Activated naive CD4-positive, alpha-beta T cell treated with anti-CD3 and anti-CD28 coated beads for 36 hours (primary cell): ENCODE measurements around the gene TAS2R60. TPM values are rescaled to one million over a fixed set of nuclear protein-coding genes. Genes with fewer than 3 reads are reported as not detected.

Experiments used
- CTCF ChIA-PET: fragments of 350-600 bp; sonication (Branson Sonifier 250); formaldehyde crosslinking; loops from one replicate; lab custom pipeline; 2021; ENCODE audit warnings: antibody characterized with exemption; lab: Charles Lee
- DNase-seq: peaks from one replicate; pipeline ENCODE4 v3.0.0-alpha.2; 2020
- H3K27ac Mint-ChIP-seq: one replicate; pipeline ENCODE4 v1.8.0; 2021; ENCODE audit warnings: mild to moderate bottlenecking, mixed read lengths
- H3K27me3 Mint-ChIP-seq: one replicate; pipeline ENCODE4 v1.8.0; 2021; ENCODE audit warnings: low read depth, mixed read lengths
- H3K36me3 Mint-ChIP-seq: one replicate; pipeline ENCODE4 v1.8.0; 2021; ENCODE audit warnings: low read depth, mixed read lengths
- H3K4me1 Mint-ChIP-seq: one replicate; pipeline ENCODE4 v1.8.0; 2021; ENCODE audit warnings: low read depth, mixed read lengths
- H3K4me3 Mint-ChIP-seq: one replicate; pipeline ENCODE4 v1.8.0; 2021; ENCODE audit warnings: mild to moderate bottlenecking, moderate library complexity, mixed read lengths
- H3K9me3 Mint-ChIP-seq: one replicate; pipeline ENCODE4 v1.8.0; 2021; ENCODE audit warnings: mixed read lengths
- intact Hi-C: fragments of 100-400 bp; cut with micrococcal nuclease; formaldehyde crosslinking; loops from one replicate; pipeline ENCODE4 v1.15.1; 2023
- total RNA-seq, 2 experiments: library from RNA; stranded (reverse); gene quantifications; one replicate each; pipeline ENCODE4 v1.2.3, GENCODE V29; 2021

Gene TAS2R60
- total RNA-seq, 2 experiments from 2014 or later, result not detected

DNA sequence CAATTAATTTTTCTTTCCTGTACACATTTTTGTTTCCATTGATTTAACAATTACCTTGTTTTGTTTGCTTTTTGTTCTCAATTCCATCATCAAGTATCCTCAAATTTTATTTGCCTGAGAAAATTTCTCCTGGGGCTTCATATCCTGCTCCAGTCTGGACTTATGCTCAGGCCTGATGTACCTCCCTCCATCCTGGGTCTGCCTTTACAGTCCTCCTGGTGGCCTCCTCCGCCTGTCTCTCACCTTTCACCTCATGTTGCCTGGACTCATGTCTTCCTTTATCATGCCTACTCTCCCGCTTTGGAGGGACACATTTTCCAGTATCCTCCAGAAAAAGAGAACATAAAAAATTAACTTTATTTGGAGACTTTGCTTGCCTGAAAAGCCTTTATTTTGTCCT, 12.1 kb upstream of the TAS2R60 start:
- DNase-seq, result no peak
- intact Hi-C loops, result no loop called here
- no peak overlapping the region for H3K27ac Mint-ChIP-seq
- no peaks in the 10 kb centered on the region for H3K36me3 Mint-ChIP-seq
- H3K9me3 Mint-ChIP-seq, result no peaks in the 10 kb centered on the region
- H3K4me1 Mint-ChIP-seq, result peaks cover 11% of the 10 kb centered on the region
- H3K4me3 Mint-ChIP-seq, result no peak overlapping the region
- CTCF ChIA-PET, result no interaction called here
- no peaks in the 10 kb centered on the region for H3K27me3 Mint-ChIP-seq

DNA sequence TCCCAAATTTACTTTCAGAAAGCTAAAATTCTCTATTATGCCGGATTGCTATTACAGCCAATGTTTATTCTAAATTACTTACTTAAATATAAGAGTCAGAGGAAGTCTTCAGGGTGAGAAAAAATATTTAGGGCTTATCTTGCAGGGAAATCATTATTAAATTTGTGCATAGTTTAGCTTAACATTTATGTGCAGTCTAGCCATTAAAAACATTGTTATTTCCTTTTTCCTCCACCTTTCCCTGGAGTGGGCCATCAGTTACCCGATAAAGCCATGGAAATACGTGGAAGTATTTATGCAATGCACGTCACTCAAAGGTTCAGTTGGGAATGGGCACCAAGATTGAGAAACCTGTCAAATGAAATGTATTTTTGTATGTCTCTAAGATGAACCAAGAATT, 9.5 kb upstream of the TAS2R60 start:
- Mint-ChIP-seq H3K4me1 (peaks cover 26% of the 10 kb centered on the region), H3K27ac (no peak overlapping the region), H3K36me3 (no peaks in the 10 kb centered on the region), H3K9me3 (no peaks in the 10 kb centered on the region), H3K27me3 (no peaks in the 10 kb centered on the region), H3K4me3 (no peak overlapping the region)
- no peak for DNase-seq
- CTCF ChIA-PET, result interaction anchor here (0.8 to 1.4 kb wide), 2 partner anchors 17 to 18 kb away, joined by 3 to 4 read pairs; no protein-coding TSS in a partner anchor
- intact Hi-C loops, result no loop called here

DNA sequence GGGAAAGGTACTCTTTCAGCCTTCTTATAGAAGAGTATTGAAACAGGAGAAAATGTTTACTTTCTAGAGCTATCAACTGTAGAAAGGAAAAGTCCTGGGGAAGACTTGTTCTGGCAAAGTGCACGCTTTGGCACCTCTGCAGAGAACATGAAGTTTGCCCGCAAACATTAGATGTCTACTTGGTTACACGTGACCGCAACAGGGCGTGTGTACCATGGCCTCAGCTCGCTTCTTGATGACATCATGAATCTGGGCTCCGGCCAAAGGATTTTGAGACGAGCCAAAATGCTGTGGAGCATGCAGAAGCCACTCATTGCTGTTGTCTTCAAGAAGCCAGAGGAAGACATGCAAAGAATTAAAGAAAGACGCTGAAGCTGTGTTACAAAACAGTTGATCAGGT, 8.6 kb upstream of the TAS2R60 start:
- CTCF ChIA-PET, result interaction anchor here (0.9 to 1.4 kb wide), 2 partner anchors 17 to 52 kb away, joined by 4 read pairs; no protein-coding TSS in a partner anchor
- Mint-ChIP-seq H3K27ac (no peak overlapping the region), H3K4me1 (peaks cover 28% of the 10 kb centered on the region), H3K9me3 (no peaks in the 10 kb centered on the region), H3K36me3 (no peaks in the 10 kb centered on the region), H3K27me3 (no peaks in the 10 kb centered on the region), H3K4me3 (no peak overlapping the region)
- intact Hi-C loops, result no loop called here
- DNase-seq, result no peak

DNA sequence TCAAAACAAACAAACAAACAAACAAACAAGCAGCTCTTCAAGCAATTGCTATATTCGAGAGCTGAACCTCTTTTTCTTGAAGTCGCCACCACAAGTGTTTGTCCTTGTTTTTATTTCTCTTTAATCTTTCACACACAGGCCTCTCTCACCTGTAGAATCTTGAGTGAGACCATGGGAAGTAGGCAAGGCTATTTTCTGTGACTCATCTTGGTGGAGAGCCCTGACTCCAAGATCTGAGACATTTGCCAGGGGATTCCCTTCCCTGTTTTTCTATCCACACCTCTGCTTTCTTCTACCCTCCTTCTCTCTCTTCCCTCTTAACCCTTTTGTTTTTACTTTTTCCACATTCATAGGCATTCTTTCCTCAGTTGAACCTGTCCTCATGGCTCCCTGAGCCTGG, 8.0 kb upstream of the TAS2R60 start:
- intact Hi-C loops, result no loop called here
- Mint-ChIP-seq H3K4me1 (peaks cover 31% of the 10 kb centered on the region), H3K27me3 (no peaks in the 10 kb centered on the region), H3K4me3 (no peak overlapping the region), H3K36me3 (no peaks in the 10 kb centered on the region), H3K9me3 (no peaks in the 10 kb centered on the region), H3K27ac (no peak overlapping the region)
- CTCF ChIA-PET, result interaction anchor here (0.9 kb wide), 1 partner anchor 52 kb away, joined by 4 read pairs; no protein-coding TSS in a partner anchor
- DNase-seq, result no peak

DNA sequence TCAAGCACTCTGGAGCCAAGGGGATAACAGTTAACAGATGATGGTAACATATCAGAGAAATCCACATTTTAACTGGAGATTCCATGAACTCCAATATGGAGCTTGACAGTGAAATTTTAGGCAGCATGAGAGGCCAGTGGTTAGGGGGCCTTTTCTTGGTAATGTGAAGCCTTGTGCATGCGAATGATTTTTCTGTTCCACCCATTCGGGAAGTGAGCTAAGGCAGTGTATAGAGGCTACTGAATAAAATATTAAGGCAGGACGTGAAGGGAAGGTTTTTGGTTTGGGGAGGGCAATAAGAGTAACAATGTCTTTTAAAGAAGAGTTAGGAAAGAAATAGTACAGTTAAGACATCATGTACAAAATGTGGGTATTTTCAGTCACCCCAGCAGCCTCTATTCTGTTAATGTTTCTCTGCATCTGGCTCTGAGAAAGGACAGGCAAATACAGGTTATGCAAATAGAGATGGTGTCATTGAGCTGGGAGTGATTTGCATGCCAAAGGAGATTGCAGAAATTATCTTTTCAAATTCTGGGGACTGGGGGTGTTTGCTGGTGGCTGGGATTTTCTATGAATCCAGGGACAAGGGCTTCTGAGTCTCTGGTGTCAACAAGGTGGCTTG, 6.8 kb upstream of the TAS2R60 start:
- no peak overlapping the region for H3K4me3 Mint-ChIP-seq
- H3K27ac Mint-ChIP-seq, result no peak overlapping the region
- H3K27me3 Mint-ChIP-seq, result no peaks in the 10 kb centered on the region
- no peaks in the 10 kb centered on the region for H3K9me3 Mint-ChIP-seq
- CTCF ChIA-PET, result interaction anchor here (1.5 kb wide), 1 partner anchor 21 kb away, joined by 3 read pairs; no protein-coding TSS in a partner anchor
- peaks cover 29% of the 10 kb centered on the region for H3K4me1 Mint-ChIP-seq
- no peaks in the 10 kb centered on the region for H3K36me3 Mint-ChIP-seq
- DNase-seq, result no peak
- intact Hi-C loops, result no loop called here

DNA sequence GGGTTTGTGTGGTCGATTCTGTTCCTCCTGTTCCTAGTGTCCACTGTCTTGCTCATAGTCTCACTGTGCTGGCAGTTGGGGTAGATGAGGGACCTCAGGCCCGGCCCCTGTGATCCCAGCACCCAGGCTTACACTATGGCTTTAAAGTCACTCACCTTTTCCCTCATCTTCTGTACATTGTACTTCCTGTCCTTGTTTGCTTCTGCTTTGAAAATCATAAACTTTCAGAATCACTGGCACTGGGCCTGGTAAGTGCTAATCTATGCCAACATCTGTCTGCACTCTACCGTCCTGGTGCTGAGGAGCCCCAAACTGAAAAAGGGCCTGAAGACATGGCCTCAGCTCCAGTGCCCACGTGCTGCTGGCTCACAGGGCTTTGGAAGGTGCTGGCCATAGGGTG, 5.7 kb upstream of the TAS2R60 start:
- no peak overlapping the region for H3K4me3 Mint-ChIP-seq
- no peaks in the 10 kb centered on the region for H3K36me3 Mint-ChIP-seq
- H3K27me3 Mint-ChIP-seq, result no peaks in the 10 kb centered on the region
- H3K4me1 Mint-ChIP-seq, result peaks cover 29% of the 10 kb centered on the region
- CTCF ChIA-PET, result interaction anchor here (0.6 to 1.5 kb wide), 3 partner anchors 22 to 222 kb away, joined by 3 read pairs; no protein-coding TSS in a partner anchor
- intact Hi-C loops, result no loop called here
- H3K27ac Mint-ChIP-seq, result peak overlapping the region; percentile 28
- DNase-seq, result peak; percentile 29
- H3K9me3 Mint-ChIP-seq, result no peaks in the 10 kb centered on the region

DNA sequence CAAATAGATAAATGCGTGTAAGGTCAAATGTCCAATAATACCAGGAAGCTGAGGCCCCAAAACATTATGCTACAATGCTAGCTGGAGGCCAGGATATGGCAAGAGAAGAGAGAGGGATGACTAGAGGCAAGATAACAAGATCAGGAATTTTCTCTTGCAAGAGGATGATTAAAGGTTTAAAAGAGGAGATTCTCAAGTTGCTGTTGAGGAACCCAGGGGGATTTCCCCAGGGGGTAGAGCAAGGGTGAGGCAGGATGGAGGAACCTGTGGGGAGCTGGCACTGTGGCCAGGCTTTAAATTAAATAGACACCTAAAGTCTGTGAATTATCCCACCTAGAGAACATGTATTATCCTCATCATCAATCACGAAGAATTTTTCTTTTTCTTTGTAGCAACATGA, 3.4 kb upstream of the TAS2R60 start:
- CTCF ChIA-PET, result interaction anchor here (0.6 kb wide), 1 partner anchor 36 kb away, joined by 4 read pairs; no protein-coding TSS in a partner anchor
- H3K4me1 Mint-ChIP-seq, result peaks cover 29% of the 10 kb centered on the region
- H3K27me3 Mint-ChIP-seq, result no peaks in the 10 kb centered on the region

DNA sequence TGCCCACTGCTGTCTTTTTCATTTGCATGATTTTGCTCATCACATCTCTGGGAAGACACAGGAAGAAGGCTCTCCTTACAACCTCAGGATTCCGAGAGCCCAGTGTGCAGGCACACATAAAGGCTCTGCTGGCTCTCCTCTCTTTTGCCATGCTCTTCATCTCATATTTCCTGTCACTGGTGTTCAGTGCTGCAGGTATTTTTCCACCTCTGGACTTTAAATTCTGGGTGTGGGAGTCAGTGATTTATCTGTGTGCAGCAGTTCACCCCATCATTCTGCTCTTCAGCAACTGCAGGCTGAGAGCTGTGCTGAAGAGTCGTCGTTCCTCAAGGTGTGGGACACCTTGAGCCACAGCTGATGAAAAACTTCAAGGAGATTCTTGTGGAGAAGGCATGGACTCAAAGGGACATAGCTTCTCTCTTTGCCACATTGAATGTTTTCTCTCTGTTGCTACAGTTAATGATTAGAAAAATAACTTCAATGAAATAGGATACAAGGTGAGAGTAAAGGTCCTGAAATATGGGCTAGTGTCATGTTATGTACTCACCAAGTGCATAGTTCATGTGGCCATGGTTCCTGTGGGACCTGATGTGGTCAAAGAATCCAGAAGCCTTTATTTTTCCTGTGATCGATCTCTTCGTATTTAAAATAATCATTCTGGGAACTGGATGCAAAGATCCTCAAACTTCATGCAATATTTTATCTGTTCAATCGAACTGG, 970 bp downstream of the TAS2R60 start:
- Mint-ChIP-seq H3K36me3 (no peaks in the 10 kb centered on the region), H3K9me3 (no peaks in the 10 kb centered on the region), H3K4me1 (peaks cover 5% of the 10 kb centered on the region), H3K27me3 (no peaks in the 10 kb centered on the region), H3K4me3 (no peak overlapping the region), H3K27ac (no peak overlapping the region)
- intact Hi-C loops, result no loop called here
- CTCF ChIA-PET, result no interaction called here
- no peak for DNase-seq

More for the DNA sequence above, 3.4 kb upstream of the TAS2R60 start:
- Mint-ChIP-seq H3K36me3 (no peaks in the 10 kb centered on the region), H3K27ac (no peak overlapping the region), H3K4me3 (no peak overlapping the region), H3K9me3 (no peaks in the 10 kb centered on the region)
- intact Hi-C loops, result no loop called here
- DNase-seq, result no peak

DNA sequence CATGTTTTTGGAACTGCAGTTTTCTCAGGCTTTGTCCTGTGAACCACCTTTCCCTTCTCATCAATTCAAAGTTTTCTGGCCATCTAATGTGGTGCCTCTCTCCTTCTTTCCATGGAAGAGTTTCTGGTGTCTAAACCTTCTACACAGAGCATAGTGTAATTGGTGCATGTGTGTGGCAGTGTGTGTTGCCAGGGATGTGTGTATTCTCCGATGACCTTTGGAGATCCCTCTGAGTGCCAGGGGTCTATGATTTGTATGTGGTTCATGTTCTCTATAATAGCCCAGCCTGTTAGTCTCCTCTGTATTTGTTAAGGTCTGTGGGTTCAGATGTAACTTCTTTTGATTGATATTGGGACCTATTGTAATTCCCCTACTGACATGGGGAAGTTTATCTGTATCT, 1.5 kb downstream of the TAS2R60 start:
- CTCF ChIA-PET, result no interaction called here
- H3K36me3 Mint-ChIP-seq, result no peaks in the 10 kb centered on the region

DNA sequence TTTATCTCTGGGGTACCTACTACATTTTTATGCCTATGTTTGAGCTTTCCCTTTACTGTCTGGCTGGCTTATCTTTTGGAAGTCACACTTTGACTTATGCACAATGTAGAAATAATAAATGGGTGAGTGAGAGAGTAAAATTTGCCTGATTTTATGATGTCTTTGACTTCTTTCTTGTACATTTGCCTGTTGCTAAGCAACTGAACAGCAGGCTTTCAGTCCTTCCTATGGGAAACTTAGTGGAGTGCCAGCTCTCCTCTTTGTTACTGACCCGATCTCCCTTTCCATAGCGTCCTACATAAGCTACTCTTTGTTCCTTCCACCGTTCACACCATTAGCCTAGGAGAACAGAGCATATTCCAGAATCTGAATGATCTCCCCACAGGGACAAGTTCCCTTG, 4.2 kb downstream of the TAS2R60 start:
- Mint-ChIP-seq H3K9me3 (no peaks in the 10 kb centered on the region), H3K4me1 (peaks cover 4% of the 10 kb centered on the region), H3K36me3 (no peaks in the 10 kb centered on the region), H3K27ac (no peak overlapping the region), H3K27me3 (no peaks in the 10 kb centered on the region), H3K4me3 (no peak overlapping the region)
- intact Hi-C loops, result no loop called here
- CTCF ChIA-PET, result interaction anchor here (0.9 kb wide), 1 partner anchor 148 kb away, joined by 3 read pairs; no protein-coding TSS in a partner anchor
- DNase-seq, result no peak

More for the DNA sequence above, 1.5 kb downstream of the TAS2R60 start:
- intact Hi-C loops, result no loop called here
- no peaks in the 10 kb centered on the region for H3K27me3 Mint-ChIP-seq
- H3K4me1 Mint-ChIP-seq, result peaks cover 2% of the 10 kb centered on the region
- H3K27ac Mint-ChIP-seq, result no peak overlapping the region
- no peaks in the 10 kb centered on the region for H3K9me3 Mint-ChIP-seq
- H3K4me3 Mint-ChIP-seq, result no peak overlapping the region
- no peak for DNase-seq

DNA sequence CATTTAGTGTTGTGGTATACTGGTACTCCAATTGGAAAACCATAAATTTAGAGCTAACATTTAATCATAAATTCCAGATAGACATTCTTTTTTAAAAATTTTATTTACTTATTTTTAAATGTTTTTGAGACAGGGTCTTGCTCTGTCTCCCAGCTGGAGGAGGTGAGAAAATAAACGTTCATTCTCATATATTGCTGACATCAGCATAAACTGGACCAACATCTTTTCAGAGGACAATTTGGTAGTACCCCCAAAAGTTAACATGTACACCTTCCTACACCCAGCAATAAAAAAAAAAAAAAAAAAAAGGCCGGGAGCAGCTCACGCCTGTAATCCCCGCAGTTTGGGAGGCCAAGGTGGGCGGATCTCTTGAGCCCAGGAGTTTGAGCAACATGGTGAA, 5.2 kb downstream of the TAS2R60 start:
- DNase-seq, result no peak
- no peaks in the 10 kb centered on the region for H3K36me3 Mint-ChIP-seq
- peaks cover 13% of the 10 kb centered on the region for H3K4me1 Mint-ChIP-seq
- no peaks in the 10 kb centered on the region for H3K27me3 Mint-ChIP-seq
- intact Hi-C loops, result no loop called here
- CTCF ChIA-PET, result interaction anchor here (0.7 kb wide), 1 partner anchor 23 kb away, joined by 3 read pairs; no protein-coding TSS in a partner anchor
- no peak overlapping the region for H3K4me3 Mint-ChIP-seq
- no peaks in the 10 kb centered on the region for H3K9me3 Mint-ChIP-seq
- H3K27ac Mint-ChIP-seq, result no peak overlapping the region

DNA sequence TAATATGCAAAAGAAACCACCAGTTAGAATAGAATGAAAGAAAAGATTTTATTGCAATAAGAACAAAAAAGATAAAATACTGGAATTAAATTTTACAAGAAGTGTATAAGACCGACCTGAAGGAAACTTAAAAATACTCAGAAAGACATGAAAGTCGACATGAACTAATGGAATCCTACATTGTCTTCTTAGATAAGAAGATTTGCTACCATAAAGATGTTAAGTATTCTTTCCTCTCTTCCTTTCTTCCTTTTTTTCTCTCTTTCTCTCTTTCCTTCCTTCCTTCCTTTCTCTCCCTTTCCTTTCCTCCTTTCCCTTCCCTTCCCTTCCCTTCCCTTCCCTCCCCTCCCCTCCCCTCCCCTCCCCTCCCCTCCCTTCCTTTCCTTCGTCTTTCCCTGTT, 6.5 kb downstream of the TAS2R60 start:
- no peaks in the 10 kb centered on the region for H3K9me3 Mint-ChIP-seq
- CTCF ChIA-PET, result no interaction called here
- no peak overlapping the region for H3K27ac Mint-ChIP-seq
- DNase-seq, result no peak
- H3K4me1 Mint-ChIP-seq, result peaks cover 16% of the 10 kb centered on the region
- no peaks in the 10 kb centered on the region for H3K27me3 Mint-ChIP-seq
- peaks cover 1% of the 10 kb centered on the region for H3K36me3 Mint-ChIP-seq
- intact Hi-C loops, result no loop called here
- no peak overlapping the region for H3K4me3 Mint-ChIP-seq
